Esophagus muscularis mucosa (tissue), 4 donors: ENCODE results near the gene TAAR6. TPM values are rescaled to one million over a fixed set of nuclear protein-coding genes. Genes with fewer than 3 reads are reported as not detected.
"Not testable (repeated sequence)": the region's sequence is repeated elsewhere in the genome, so short reads cannot be mapped to it uniquely, and the experiment has no call there.

Source experiments
- DNase-seq: peaks from one replicate; pipeline ENCODE4 v3.0.0-alpha.2; 2017; ENCODE audit errors: extremely low spot score
- H3K27ac ChIP-seq, 4 donors: fragments of 200-600 bp; sonication (generic); replicated peaks in 1 of 4; 1 replicate in 3 of 4; 2 replicates in 1 of 4; pipeline ENCODE4 v1.5.1; 2016 to 2019; ENCODE audit warnings: mild to moderate bottlenecking in 1 of 4
- H3K27me3 ChIP-seq, 4 donors: fragments of 200-600 bp; sonication (generic); one replicate each; pipeline versions ENCODE4 v1.5.1 to v1.6.0; 2016 to 2019
- H3K36me3 ChIP-seq, 4 donors: fragments of 200-600 bp; sonication (generic); one replicate each; pipeline ENCODE4 v1.5.1; 2016 to 2019
- H3K4me1 ChIP-seq, 4 donors: fragments of 200-600 bp; sonication (generic); one replicate each; pipeline ENCODE4 v1.5.1; 2016 to 2019
- H3K4me3 ChIP-seq, 4 donors: fragments of 200-600 bp; sonication (generic); 1 replicate in 2 of 4; 2 replicates in 2 of 4; pipeline ENCODE4 v1.5.1; 2016 to 2019; ENCODE audit warnings: mild to moderate bottlenecking in 4 of 4, moderate library complexity in 1 of 4
- H3K9me3 ChIP-seq, 4 donors: fragments of 200-600 bp; sonication (generic); 1 replicate in 3 of 4; 2 replicates in 1 of 4; pipeline ENCODE4 v1.5.1; 2016 to 2019
- CTCF ChIP-seq, 3 experiments: fragments of 200-600 bp in 2 of 3; fragments of 450-650 bp in 1 of 3; sonication (generic) in 2 of 3; IDR thresholded peaks; one replicate each; pipeline ENCODE4 v1.5.1; 2017 to 2019; ENCODE audit warnings: antibody characterized with exemption in 3 of 3, mild to moderate bottlenecking in 2 of 3, moderate library complexity in 1 of 3
- EP300 ChIP-seq: sonication (generic); formaldehyde crosslinking; IDR thresholded peaks from one replicate; pipeline ENCODE4 v1.6.1; 2017; ENCODE audit warnings: antibody characterized with exemption
- POLR2A ChIP-seq: fragments of 450-650 bp; IDR thresholded peaks from one replicate; pipeline ENCODE4 v1.6.1; 2017; ENCODE audit warnings: antibody characterized with exemption, moderate library complexity, mild to moderate bottlenecking, low read depth
- POLR2AphosphoS5 ChIP-seq, 2 donors: sonication (generic); formaldehyde crosslinking; IDR thresholded peaks; one replicate each; pipeline ENCODE4 v1.6.1; 2017; ENCODE audit warnings: antibody characterized with exemption in 2 of 2
- WGBS: methylation state at CpG from one replicate; pipeline ENCODE4 v1.1.5; 2018; 5-methylcytosine and 5-hydroxymethylcytosine counted together
- intact Hi-C: fragments of 100-400 bp; cut with DNase I; formaldehyde crosslinking; loops from one replicate; pipeline ENCODE4 v1.15.1; 2023
- total RNA-seq, 4 donors: library from RNA; depleted of rRNA; stranded (reverse); fragments of >200 nt; gene quantifications; one replicate each; pipeline versions ENCODE4 v1.1.0 to v1.2.1, GENCODE V29; 2016

Gene TAAR6
- total RNA-seq, 4 donors from 2014 or later, result not detected

- WGBS, result 72% methylated on average over 6 of the region's 6 CpGs
- Histone ChIP-seq H3K36me3 (no peaks in the 10 kb centered on the region), H3K27me3 (no peaks in the 10 kb centered on the region), H3K27ac (no peak overlapping the region), H3K9me3 (no peaks in the 10 kb centered on the region), H3K4me3 (no peak overlapping the region), H3K4me1 (peaks cover 0 to 4% (median 2%) of the 10 kb centered on the region in 4 donors)
- TF ChIP-seq POLR2AphosphoS5 (IDR thresholded peaks at IDR 0.05) (no peak), CTCF (IDR thresholded peaks at IDR 0.05) (no peak), EP300 (no peak), POLR2A (no peak)
- no peak for DNase-seq
- intact Hi-C loops, result no loop called here
These were observed 42.3 kb upstream of the TAAR6 start for GRCh38 chr6:132527791-132528190.

- Histone ChIP-seq H3K9me3 (no peaks in the 10 kb centered on the region), H3K36me3 (no peaks in the 10 kb centered on the region), H3K27me3 (no peaks in the 10 kb centered on the region), H3K4me3 (no peak overlapping the region), H3K4me1 (peaks cover 0 to 4% (median 2%) of the 10 kb centered on the region in 4 donors), H3K27ac (no peak overlapping the region)
- TF ChIP-seq CTCF (IDR thresholded peaks at IDR 0.05) (peak; percentile 72 to 83 (median 76)), EP300 (no peak)
- WGBS, result 22% methylated on average over 9 of the region's 9 CpGs
- no peak for DNase-seq
- intact Hi-C loops, result loop anchor here (10.0 kb wide), 1 partner anchor 264 kb away; the partner anchor contains the start of gene SLC18B1
These were observed 39.7 kb upstream of the TAAR6 start for GRCh38 chr6:132530293-132530974.

- not testable (repeated sequence) for H3K27ac ChIP-seq, H3K9me3 ChIP-seq, DNase-seq, H3K36me3 ChIP-seq, H3K4me1 ChIP-seq, H3K27me3 ChIP-seq, H3K4me3 ChIP-seq
- intact Hi-C loops, result loop anchor here (10.0 kb wide), 1 partner anchor 260 kb away; the partner anchor contains the start of gene SLC18B1
- WGBS, result 86% methylated on average over 2 of the region's 2 CpGs
These were observed 35.6 kb upstream of the TAAR6 start for GRCh38 chr6:132534546-132534945.

GRCh38 chr6:132537145-132537544 is 33.0 kb upstream of the TAAR6 start:
- TF ChIP-seq POLR2A, result no peak
- TF ChIP-seq CTCF (IDR thresholded peaks at IDR 0.05), result no peak
- no peak for TF ChIP-seq EP300
- no peak for TF ChIP-seq POLR2AphosphoS5 (IDR thresholded peaks at IDR 0.05)
- Histone ChIP-seq H3K4me1 (no peaks in the 10 kb centered on the region), H3K36me3 (no peaks in the 10 kb centered on the region), H3K27ac (no peak overlapping the region), H3K27me3 (peaks cover 0 to 10% (median 0%) of the 10 kb centered on the region in 4 donors), H3K9me3 (no peaks in the 10 kb centered on the region), H3K4me3 (no peak overlapping the region)
- DNase-seq, result no peak
- WGBS, result 77% methylated on average over 3 of the region's 3 CpGs
- intact Hi-C loops, result loop anchor here (10.0 kb wide), 1 partner anchor 258 kb away; the partner anchor contains the start of gene SLC18B1

- intact Hi-C loops, result loop anchor here (10.0 kb wide), 1 partner anchor 257 kb away; the partner anchor contains the start of gene SLC18B1
- no peaks in the 10 kb centered on the region for H3K4me1 ChIP-seq
- WGBS, result 89% methylated on average over 4 of the region's 4 CpGs
- TF ChIP-seq CTCF (IDR thresholded peaks at IDR 0.05) (no peak), POLR2A (no peak), POLR2AphosphoS5 (IDR thresholded peaks at IDR 0.05) (no peak), EP300 (no peak)
- no peak within 1 kb of the TSS for H3K27ac ChIP-seq
- no peaks in the 10 kb centered on the region for H3K36me3 ChIP-seq
- no peaks in the 10 kb centered on the region for H3K9me3 ChIP-seq
- no peak for DNase-seq
- H3K4me3 ChIP-seq, result no peak within 1 kb of the TSS
- H3K27me3 ChIP-seq, result peaks cover 0 to 10% (median 0%) of the 10 kb centered on the region in 4 donors
These were observed 32.1 kb upstream of the TAAR6 start, which contains the start of gene TAAR9 for GRCh38 chr6:132537977-132538376. TSS of gene TAAR9 (plus strand) at chr6:132538277. CDS start at chr6:132538290, 13 bp downstream.
